Embryonic facial prominence (tissue), 1 donor: ENCODE measurements around the gene USP49.
"Not testable (repeated sequence)": the region's sequence is repeated elsewhere in the genome, so short reads cannot be mapped to it uniquely, and the experiment has no call there.

ENCODE experiments used
- DNase-seq: peaks from one replicate; pipeline ENCODE4 v3.0.0-alpha.2; 2016; ENCODE audit errors: extremely low spot score

Gene USP49

GRCh38 chr6:41813469-41813868 lies 81.7 kb downstream of the USP49 start:
- DNase-seq, result no peak

GRCh38 chr6:41811946-41812345 lies 83.2 kb downstream of the USP49 start:
- DNase-seq, result not testable (repeated sequence)

GRCh38 chr6:41811095-41811494 lies 84.1 kb downstream of the USP49 start:
- DNase-seq, result no peak

GRCh38 chr6:41805830-41806774 lies 89.1 kb downstream of the USP49 start:
- DNase-seq, result no peak

GRCh38 chr6:41801380-41801779 lies 93.8 kb downstream of the USP49 start:
- DNase-seq, result no peak

- DNase-seq, result no peak
Measured at GRCh38 chr6:41799559-41799911, 95.6 kb downstream of the USP49 start.

- DNase-seq, result no peak
Measured at GRCh38 chr6:41798901-41799558, 96.1 kb downstream of the USP49 start.

- no peak for DNase-seq
Measured at GRCh38 chr6:41796474-41796873, 98.7 kb downstream of the USP49 start.

GRCh38 chr6:41791984-41792383 lies 103.2 kb downstream of the USP49 start:
- no peak for DNase-seq

GRCh38 chr6:41791305-41791704 lies 103.9 kb downstream of the USP49 start:
- no peak for DNase-seq

GRCh38 chr6:41790045-41790444 lies 105.1 kb downstream of the USP49 start:
- no peak for DNase-seq

GRCh38 chr6:41789390-41789724 lies 105.8 kb downstream of the USP49 start:
- DNase-seq, result no peak

- peak; percentile 90 for DNase-seq
Measured at GRCh38 chr6:41787219-41787917, 107.8 kb downstream of the USP49 start, which contains the start of gene TOMM6. Gene TOMM6 (plus strand): TSS chr6:41787694. CDS start chr6:41787698, 4 bp downstream.

- DNase-seq, result peak; percentile 65
Measured at GRCh38 chr6:41786451-41787218, 108.5 kb downstream of the USP49 start.

- no peak for DNase-seq
Measured at GRCh38 chr6:41785689-41786450, 109.3 kb downstream of the USP49 start.

GRCh38 chr6:41785254-41785653 lies 109.9 kb downstream of the USP49 start:
- DNase-seq, result no peak

- no peak for DNase-seq
Measured at GRCh38 chr6:41784581-41785171, 110.5 kb downstream of the USP49 start.

- no peak for DNase-seq
Measured at GRCh38 chr6:41783106-41783780, 111.9 kb downstream of the USP49 start.

- DNase-seq, result no peak
Measured at GRCh38 chr6:41781366-41781730, 113.8 kb downstream of the USP49 start.
